Measurements from ENCODE around the gene RFTN2. TPM values are rescaled to one million over a fixed set of nuclear protein-coding genes. Genes with fewer than 3 reads are reported as not detected.
"Not testable (repeated sequence)": the region's sequence is repeated elsewhere in the genome, so short reads cannot be mapped to it uniquely, and the experiment has no call there.

RFTN2 gene
- total RNA-seq, 2 experiments from 2014 or later = not detected

DNA sequence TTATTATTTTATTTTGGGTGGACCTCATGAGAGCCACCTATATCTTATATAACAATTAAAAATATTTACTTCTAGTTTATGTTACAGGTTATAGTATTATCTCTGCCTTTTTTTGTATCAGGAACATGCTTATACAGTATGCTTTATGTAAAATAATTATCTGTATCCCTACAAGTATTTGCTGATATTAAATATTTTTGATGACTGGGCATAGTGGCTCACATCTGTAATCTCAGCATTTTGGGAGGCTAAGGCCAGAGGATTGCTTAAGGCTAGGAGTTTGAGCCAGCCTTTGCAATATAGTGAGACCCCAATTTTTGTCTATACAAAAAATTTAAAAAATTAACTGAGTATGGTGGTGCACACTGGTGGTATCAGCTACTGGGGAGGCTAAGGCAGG is 119.9 kb downstream of the RFTN2 start:
- TF ChIP-seq, protein P1, sequence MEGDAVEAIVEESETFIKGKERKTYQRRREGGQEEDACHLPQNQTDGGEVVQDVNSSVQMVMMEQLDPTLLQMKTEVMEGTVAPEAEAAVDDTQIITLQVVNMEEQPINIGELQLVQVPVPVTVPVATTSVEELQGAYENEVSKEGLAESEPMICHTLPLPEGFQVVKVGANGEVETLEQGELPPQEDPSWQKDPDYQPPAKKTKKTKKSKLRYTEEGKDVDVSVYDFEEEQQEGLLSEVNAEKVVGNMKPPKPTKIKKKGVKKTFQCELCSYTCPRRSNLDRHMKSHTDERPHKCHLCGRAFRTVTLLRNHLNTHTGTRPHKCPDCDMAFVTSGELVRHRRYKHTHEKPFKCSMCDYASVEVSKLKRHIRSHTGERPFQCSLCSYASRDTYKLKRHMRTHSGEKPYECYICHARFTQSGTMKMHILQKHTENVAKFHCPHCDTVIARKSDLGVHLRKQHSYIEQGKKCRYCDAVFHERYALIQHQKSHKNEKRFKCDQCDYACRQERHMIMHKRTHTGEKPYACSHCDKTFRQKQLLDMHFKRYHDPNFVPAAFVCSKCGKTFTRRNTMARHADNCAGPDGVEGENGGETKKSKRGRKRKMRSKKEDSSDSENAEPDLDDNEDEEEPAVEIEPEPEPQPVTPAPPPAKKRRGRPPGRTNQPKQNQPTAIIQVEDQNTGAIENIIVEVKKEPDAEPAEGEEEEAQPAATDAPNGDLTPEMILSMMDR (conservative IDR thresholded peaks at IDR 0.05; ENCODE audit: low read length) = no peak
- no peak for TF ChIP-seq EZH2phosphoT487 (IDR thresholded peaks at IDR 0.05; ENCODE audit: borderline replicate concordance, low read depth, low read length)
- intact Hi-C loops (cut with micrococcal nuclease; ENCODE audit: unreplicated experiment) = no loop called here
- Histone ChIP-seq H3K9me3 (ENCODE audit: low read length) (no peaks in the 10 kb centered on the region), H2AFZ (ENCODE audit: low read length) (no peak overlapping the region), H3K36me3 (ENCODE audit: insufficient read depth, low read length) (peaks cover 58% of the 10 kb centered on the region), H3K4me1 (ENCODE audit: insufficient read depth, low read length, poor library complexity, severe bottlenecking) (no peaks in the 10 kb centered on the region), H4K20me1 (ENCODE audit: insufficient read depth, low read length) (no peaks in the 10 kb centered on the region), H3K79me2 (ENCODE audit: insufficient read depth, low read depth, low read length) (no peaks in the 10 kb centered on the region), H3K4me2 (ENCODE audit: low read length) (no peak overlapping the region), H3K4me3 (ENCODE audit: low read depth, low read length, poor library complexity, severe bottlenecking) (no peak overlapping the region), H3K9me2 (ENCODE audit: insufficient read depth, low read length) (no peaks in the 10 kb centered on the region), H3K27ac (ENCODE audit: low read depth, low read length, poor library complexity, severe bottlenecking) (no peak overlapping the region)
- CTCF ChIA-PET (ENCODE audit: unreplicated experiment) = no interaction called here
- DNase-seq (ENCODE audit: low spot score) = no peak
- no TSS peak for BruUV-seq (replicated peaks)
- POLR2A ChIA-PET = interaction anchor here (0.6 kb wide), 1 partner anchor 16 kb away, joined by 3 read pairs; no protein-coding TSS in a partner anchor

DNA sequence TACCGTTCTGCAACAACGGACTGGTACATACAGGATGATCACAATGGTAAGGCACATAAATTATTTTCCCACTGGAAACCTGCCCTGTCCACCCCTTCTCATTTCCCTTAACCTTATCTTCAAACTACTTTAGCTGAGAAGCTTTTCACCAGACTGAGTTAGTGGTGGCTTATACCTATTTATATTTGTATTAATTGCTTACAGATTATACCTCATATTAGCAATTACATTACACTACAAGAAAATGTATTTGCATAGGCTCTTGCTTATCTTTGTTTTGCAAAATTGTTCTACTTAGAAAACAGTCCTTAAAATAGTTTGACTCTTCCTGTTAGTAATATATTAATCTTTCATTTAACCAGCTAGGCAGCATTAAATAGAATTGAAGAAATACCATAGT is 124.1 kb downstream of the RFTN2 start:
- CTCF ChIA-PET (ENCODE audit: unreplicated experiment); H3K4me3 ChIP-seq (ENCODE audit: low read depth, low read length, poor library complexity, severe bottlenecking); H3K9me2 ChIP-seq (ENCODE audit: insufficient read depth, low read length); H3K4me1 ChIP-seq (ENCODE audit: insufficient read depth, low read length, poor library complexity, severe bottlenecking); H3K4me2 ChIP-seq (ENCODE audit: low read length); H2AFZ ChIP-seq (ENCODE audit: low read length); H3K9me3 ChIP-seq (ENCODE audit: low read length); BruUV-seq (replicated peaks); DNase-seq (ENCODE audit: low spot score); intact Hi-C loops (cut with micrococcal nuclease; ENCODE audit: unreplicated experiment); H3K27ac ChIP-seq (ENCODE audit: low read depth, low read length, poor library complexity, severe bottlenecking); H3K79me2 ChIP-seq (ENCODE audit: insufficient read depth, low read depth, low read length); H4K20me1 ChIP-seq (ENCODE audit: insufficient read depth, low read length): not testable (repeated sequence)
- peaks cover 86% of the 10 kb centered on the region for H3K36me3 ChIP-seq (ENCODE audit: insufficient read depth, low read length)
- POLR2A ChIA-PET = interaction anchor here (1.2 kb wide), 1 partner anchor 12 kb away, joined by 5 read pairs; no protein-coding TSS in a partner anchor

DNA sequence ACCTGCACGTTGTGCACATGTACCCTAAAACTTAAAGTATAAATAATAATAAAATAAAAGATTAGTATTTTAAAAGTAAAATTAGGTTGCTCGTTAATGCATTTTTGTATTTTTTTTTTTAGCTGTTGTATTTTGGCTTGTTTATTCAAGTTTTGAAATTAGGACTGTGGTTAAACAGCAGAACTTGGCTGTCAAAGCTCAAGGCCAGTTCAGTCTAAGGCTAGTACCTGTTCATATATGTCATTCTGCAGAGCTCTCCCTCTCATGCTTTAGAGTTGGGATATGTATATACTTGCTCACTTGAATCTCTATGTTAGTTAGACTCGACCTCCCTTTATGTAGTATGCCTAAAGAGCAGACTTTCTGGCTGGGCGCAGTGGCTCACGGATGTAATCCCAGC is 126.8 kb downstream of the RFTN2 start:
- Histone ChIP-seq H3K9me2 (ENCODE audit: insufficient read depth, low read length) (no peaks in the 10 kb centered on the region), H3K4me3 (ENCODE audit: low read depth, low read length, poor library complexity, severe bottlenecking) (no peak overlapping the region), H3K4me1 (ENCODE audit: insufficient read depth, low read length, poor library complexity, severe bottlenecking) (no peaks in the 10 kb centered on the region), H3K36me3 (ENCODE audit: insufficient read depth, low read length) (peaks cover 93% of the 10 kb centered on the region), H4K20me1 (ENCODE audit: insufficient read depth, low read length) (no peaks in the 10 kb centered on the region), H3K4me2 (ENCODE audit: low read length) (no peak overlapping the region), H2AFZ (ENCODE audit: low read length) (no peak overlapping the region), H3K79me2 (ENCODE audit: insufficient read depth, low read depth, low read length) (peaks cover 2% of the 10 kb centered on the region; the same call in 1 of the 2 replicates), H3K27ac (ENCODE audit: low read depth, low read length, poor library complexity, severe bottlenecking) (no peak overlapping the region), H3K9me3 (ENCODE audit: low read length) (no peaks in the 10 kb centered on the region)
- no peak for TF ChIP-seq EZH2phosphoT487 (IDR thresholded peaks at IDR 0.05; ENCODE audit: borderline replicate concordance, low read depth, low read length)
- TF ChIP-seq, protein P1 (conservative IDR thresholded peaks at IDR 0.05; ENCODE audit: low read length) = no peak
- CTCF ChIA-PET (ENCODE audit: unreplicated experiment) = no interaction called here
- BruUV-seq (replicated peaks) = no TSS peak
- intact Hi-C loops (cut with micrococcal nuclease; ENCODE audit: unreplicated experiment) = no loop called here
- no peak for DNase-seq (ENCODE audit: low spot score)
- POLR2A ChIA-PET = no interaction called here
